ENCODE results near the gene MRPL16.
A peak's percentile ranks its signal among the peaks of the same experiment; 100 is the strongest.

MRPL16 gene

DNA sequence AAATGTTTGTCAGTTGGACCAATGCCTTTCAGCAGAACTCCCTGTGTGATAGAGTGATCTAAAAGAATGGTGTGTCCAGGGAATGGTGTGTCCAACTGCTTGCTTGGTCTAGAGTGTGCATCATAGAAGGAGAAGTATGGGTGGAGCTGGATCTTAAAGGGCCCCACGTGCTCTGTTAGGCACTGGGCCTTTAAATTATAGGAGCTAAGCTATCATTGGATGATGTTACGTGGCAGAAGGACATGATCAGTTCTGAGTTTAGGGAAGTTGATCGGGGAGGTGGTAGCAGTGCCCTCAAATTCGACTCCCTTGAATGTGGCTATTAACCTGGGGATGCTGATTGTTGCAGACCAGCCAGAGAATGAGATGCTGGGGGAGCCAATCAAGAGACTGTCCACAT is 39.0 kb downstream of the MRPL16 start:
- no peaks in the 10 kb centered on the region for H3K9me3 ChIP-seq (ENCODE audit: control insufficient read depth, low read length)
- peaks cover 15% of the 10 kb centered on the region for H3K4me1 ChIP-seq (ENCODE audit: control insufficient read depth, insufficient read depth, low read depth, low read length)
- H4K8ac ChIP-seq (ENCODE audit: low read length) = no peak overlapping the region
- peaks cover 11% of the 10 kb centered on the region for H3K79me1 ChIP-seq (replicated peaks; ENCODE audit: low read length, poor library complexity, severe bottlenecking)
- H4K91ac ChIP-seq (ENCODE audit: low read length) = no peak overlapping the region
- no peak overlapping the region for H2BK5ac ChIP-seq (ENCODE audit: low read depth, low read length, poor library complexity, severe bottlenecking)
- H3K27ac ChIP-seq (ENCODE audit: low read length, poor library complexity, severe bottlenecking) = no peak overlapping the region
- DNase-seq = no peak
- no peak overlapping the region for H3K4ac ChIP-seq (ENCODE audit: low read depth in 1 of 2, low read length in 2 of 2)
- H3K27me3 ChIP-seq (ENCODE audit: control insufficient read depth in 1 of 2, insufficient read depth in 1 of 2, low read length in 2 of 2) = no peaks in the 10 kb centered on the region
- H3K4me3 ChIP-seq (ENCODE audit: insufficient read depth in 1 of 2, low read depth in 1 of 2, low read length in 2 of 2) = no peak overlapping the region
- peaks cover 7 to 37% of the 10 kb centered on the region in 2 experiments for H3K36me3 ChIP-seq (ENCODE audit: control insufficient read depth in 1 of 2, insufficient read depth in 2 of 2, low read depth in 1 of 2, low read length in 2 of 2)
- H3K4me2 ChIP-seq (ENCODE audit: low read length, poor library complexity, severe bottlenecking) = no peak overlapping the region
- no peak overlapping the region for H3K9ac ChIP-seq (ENCODE audit: low read length)
- H2BK15ac ChIP-seq (ENCODE audit: low read depth, poor library complexity, severe bottlenecking) = no peak overlapping the region
- 95% methylated on average over 4 of the region's 4 CpGs for WGBS
- no peak overlapping the region for H3K23ac ChIP-seq (ENCODE audit: low read length in 2 of 2)
- no peak overlapping the region for H2AK5ac ChIP-seq (ENCODE audit: low read length, severe bottlenecking)
- no peak overlapping the region for H2AFZ ChIP-seq (ENCODE audit: low read depth, low read length)
- no peak overlapping the region for H2BK120ac ChIP-seq (ENCODE audit: low read depth, low read length)
- H3K18ac ChIP-seq (ENCODE audit: low read depth in 1 of 2, low read length in 2 of 2) = no peak overlapping the region
- H2BK12ac ChIP-seq (ENCODE audit: low read length in 2 of 2) = no peak overlapping the region
- no peak overlapping the region for H3K14ac ChIP-seq (ENCODE audit: low read length in 2 of 2)

DNA sequence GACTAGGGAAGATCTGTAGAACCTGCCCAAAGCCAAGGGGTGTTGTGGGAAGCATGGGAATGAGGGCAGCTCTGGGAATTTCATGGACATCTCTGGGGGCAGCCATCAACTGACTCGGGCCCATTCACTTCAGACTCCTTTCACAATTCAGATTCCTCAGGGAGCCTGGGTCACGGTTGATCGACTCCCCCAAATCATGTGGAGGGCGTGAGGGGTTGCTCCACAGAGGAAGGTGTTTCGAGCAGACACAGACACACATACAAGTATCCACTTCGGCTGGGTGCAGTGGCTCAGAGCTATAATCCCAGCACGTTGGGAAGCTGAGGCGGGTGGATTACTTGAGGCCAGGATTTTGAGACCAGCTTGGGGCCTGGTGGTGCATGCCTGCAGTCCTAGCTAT is 39.7 kb downstream of the MRPL16 start:
- H3K4me1 ChIP-seq (ENCODE audit: control insufficient read depth, insufficient read depth, low read depth, low read length) = peaks cover 17% of the 10 kb centered on the region
- H3K36me3 ChIP-seq (ENCODE audit: control insufficient read depth in 1 of 2, insufficient read depth in 2 of 2, low read depth in 1 of 2, low read length in 2 of 2) = peaks cover 7 to 29% of the 10 kb centered on the region in 2 experiments
- H3K9ac ChIP-seq (ENCODE audit: low read length) = no peak overlapping the region
- H2BK120ac ChIP-seq (ENCODE audit: low read depth, low read length) = no peak overlapping the region
- H2BK5ac ChIP-seq (ENCODE audit: low read depth, low read length, poor library complexity, severe bottlenecking) = no peak overlapping the region
- no peak overlapping the region for H3K4me3 ChIP-seq (ENCODE audit: insufficient read depth in 1 of 2, low read depth in 1 of 2, low read length in 2 of 2)
- H2BK12ac ChIP-seq (ENCODE audit: low read length in 2 of 2) = no peak overlapping the region
- no peak overlapping the region for H2AFZ ChIP-seq (ENCODE audit: low read depth, low read length)
- 91% methylated on average over 8 of the region's 8 CpGs for WGBS
- H3K79me1 ChIP-seq (replicated peaks; ENCODE audit: low read length, poor library complexity, severe bottlenecking) = peaks cover 14% of the 10 kb centered on the region
- H3K9me3 ChIP-seq (ENCODE audit: control insufficient read depth, low read length) = no peaks in the 10 kb centered on the region
- no peak overlapping the region for H4K8ac ChIP-seq (ENCODE audit: low read length)
- H3K18ac ChIP-seq (ENCODE audit: low read depth in 1 of 2, low read length in 2 of 2) = no peak overlapping the region
- no peak overlapping the region for H3K27ac ChIP-seq (ENCODE audit: low read length, poor library complexity, severe bottlenecking)
- H3K4ac ChIP-seq (ENCODE audit: low read depth in 1 of 2, low read length in 2 of 2) = no peak overlapping the region
- H2BK15ac ChIP-seq (ENCODE audit: low read depth, poor library complexity, severe bottlenecking) = no peak overlapping the region
- H4K91ac ChIP-seq (ENCODE audit: low read length) = no peak overlapping the region
- no peak overlapping the region for H3K14ac ChIP-seq (ENCODE audit: low read length in 2 of 2)
- DNase-seq = no peak
- H3K4me2 ChIP-seq (ENCODE audit: low read length, poor library complexity, severe bottlenecking) = no peak overlapping the region
- no peaks in the 10 kb centered on the region for H3K27me3 ChIP-seq (ENCODE audit: control insufficient read depth in 1 of 2, insufficient read depth in 1 of 2, low read length in 2 of 2)
- H3K23ac ChIP-seq (ENCODE audit: low read length in 2 of 2) = no peak overlapping the region
- H2AK5ac ChIP-seq (ENCODE audit: low read length, severe bottlenecking) = no peak overlapping the region

DNA sequence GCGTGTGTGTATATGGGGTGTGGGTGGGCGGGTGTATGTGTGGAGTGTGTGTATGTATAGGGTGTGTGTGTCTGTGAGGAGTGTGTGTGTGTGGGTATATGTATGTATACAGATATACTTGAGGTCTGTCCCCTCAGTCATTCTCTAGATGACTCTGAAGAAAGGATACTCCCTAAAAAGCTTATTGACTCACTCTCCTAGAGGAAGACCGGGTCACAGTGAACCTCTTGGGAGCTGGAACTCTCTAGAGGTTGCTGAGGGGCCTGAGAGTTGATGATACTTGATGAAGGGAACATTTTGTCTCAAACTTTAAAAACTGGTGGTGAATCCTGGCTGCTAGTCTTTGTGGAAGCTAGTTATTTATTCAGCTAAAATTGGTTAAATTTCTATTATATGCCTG is 40.3 kb downstream of the MRPL16 start:
- Histone ChIP-seq H3K9me3 (ENCODE audit: control insufficient read depth, low read length) (no peaks in the 10 kb centered on the region), H2BK15ac (ENCODE audit: low read depth, poor library complexity, severe bottlenecking) (no peak overlapping the region), H3K4me3 (ENCODE audit: insufficient read depth in 1 of 2, low read depth in 1 of 2, low read length in 2 of 2) (no peak overlapping the region), H4K91ac (ENCODE audit: low read length) (no peak overlapping the region), H4K8ac (ENCODE audit: low read length) (no peak overlapping the region), H2BK12ac (ENCODE audit: low read length in 2 of 2) (peak overlapping the region in 1 of 2 experiments; percentile 57), H3K4ac (ENCODE audit: low read depth in 1 of 2, low read length in 2 of 2) (no peak overlapping the region), H3K27me3 (ENCODE audit: control insufficient read depth in 1 of 2, insufficient read depth in 1 of 2, low read length in 2 of 2) (no peaks in the 10 kb centered on the region), H3K23ac (ENCODE audit: low read length in 2 of 2) (no peak overlapping the region), H2BK120ac (ENCODE audit: low read depth, low read length) (no peak overlapping the region), H2BK5ac (ENCODE audit: low read depth, low read length, poor library complexity, severe bottlenecking) (no peak overlapping the region), H3K4me2 (ENCODE audit: low read length, poor library complexity, severe bottlenecking) (no peak overlapping the region), H3K79me1 (replicated peaks; ENCODE audit: low read length, poor library complexity, severe bottlenecking) (peaks cover 14% of the 10 kb centered on the region), H3K27ac (ENCODE audit: low read length, poor library complexity, severe bottlenecking) (no peak overlapping the region), H3K14ac (ENCODE audit: low read length in 2 of 2) (no peak overlapping the region), H3K9ac (ENCODE audit: low read length) (no peak overlapping the region), H2AFZ (ENCODE audit: low read depth, low read length) (no peak overlapping the region), H3K4me1 (ENCODE audit: control insufficient read depth, insufficient read depth, low read depth, low read length) (peaks cover 17% of the 10 kb centered on the region), H2AK5ac (ENCODE audit: low read length, severe bottlenecking) (no peak overlapping the region), H3K36me3 (ENCODE audit: control insufficient read depth in 1 of 2, insufficient read depth in 2 of 2, low read depth in 1 of 2, low read length in 2 of 2) (peaks cover 7 to 24% of the 10 kb centered on the region in 2 experiments), H3K18ac (ENCODE audit: low read depth in 1 of 2, low read length in 2 of 2) (no peak overlapping the region)
- no peak for DNase-seq
- 87% methylated on average over 3 of the region's 3 CpGs for WGBS

DNA sequence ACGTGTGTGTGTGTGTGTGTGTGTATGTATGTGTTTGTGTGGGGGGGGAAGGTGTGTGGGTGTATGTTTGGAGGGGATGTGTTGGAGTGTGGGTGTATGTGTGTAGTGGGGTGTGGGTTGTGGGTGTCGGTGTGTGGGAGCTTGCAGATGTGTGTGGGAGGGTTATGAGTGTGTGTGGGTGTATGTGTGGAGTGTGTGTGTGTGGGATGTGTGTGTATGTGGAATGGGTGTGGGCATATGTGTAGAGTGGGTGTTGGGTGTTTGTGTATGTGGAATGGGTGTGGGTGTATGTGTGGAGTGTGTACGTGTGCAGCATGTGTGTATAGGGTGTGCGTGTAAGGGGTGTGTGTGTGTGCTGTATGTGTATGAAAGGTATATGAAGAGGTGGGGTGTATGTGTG is 40.8 kb downstream of the MRPL16 start:
- H4K8ac ChIP-seq (ENCODE audit: low read length) = no peak overlapping the region
- H4K91ac ChIP-seq (ENCODE audit: low read length) = no peak overlapping the region
- H3K4me3 ChIP-seq (ENCODE audit: insufficient read depth in 1 of 2, low read depth in 1 of 2, low read length in 2 of 2) = no peak overlapping the region
- no peak for DNase-seq
- H3K27ac ChIP-seq (ENCODE audit: low read length, poor library complexity, severe bottlenecking) = no peak overlapping the region
- H3K79me1 ChIP-seq (replicated peaks; ENCODE audit: low read length, poor library complexity, severe bottlenecking) = peaks cover 14% of the 10 kb centered on the region
- no peak overlapping the region for H3K9ac ChIP-seq (ENCODE audit: low read length)
- no peak overlapping the region for H2BK15ac ChIP-seq (ENCODE audit: low read depth, poor library complexity, severe bottlenecking)
- H2BK12ac ChIP-seq (ENCODE audit: low read length in 2 of 2) = peak overlapping the region in 1 of 2 experiments; percentile 57
- no peaks in the 10 kb centered on the region for H3K9me3 ChIP-seq (ENCODE audit: control insufficient read depth, low read length)
- H2BK5ac ChIP-seq (ENCODE audit: low read depth, low read length, poor library complexity, severe bottlenecking) = no peak overlapping the region
- no peak overlapping the region for H2AFZ ChIP-seq (ENCODE audit: low read depth, low read length)
- H3K18ac ChIP-seq (ENCODE audit: low read depth in 1 of 2, low read length in 2 of 2) = peak overlapping the region in 1 of 2 experiments; percentile 82
- no peak overlapping the region for H2AK5ac ChIP-seq (ENCODE audit: low read length, severe bottlenecking)
- WGBS = 98% methylated on average over 4 of the region's 4 CpGs
- no peaks in the 10 kb centered on the region for H3K27me3 ChIP-seq (ENCODE audit: control insufficient read depth in 1 of 2, insufficient read depth in 1 of 2, low read length in 2 of 2)
- peaks cover 5 to 19% of the 10 kb centered on the region in 2 experiments for H3K36me3 ChIP-seq (ENCODE audit: control insufficient read depth in 1 of 2, insufficient read depth in 2 of 2, low read depth in 1 of 2, low read length in 2 of 2)
- H2BK120ac ChIP-seq (ENCODE audit: low read depth, low read length) = no peak overlapping the region
- peak overlapping the region in 1 of 2 experiments; percentile 69 for H3K14ac ChIP-seq (ENCODE audit: low read length in 2 of 2)
- H3K4me1 ChIP-seq (ENCODE audit: control insufficient read depth, insufficient read depth, low read depth, low read length) = peaks cover 17% of the 10 kb centered on the region
- no peak overlapping the region for H3K23ac ChIP-seq (ENCODE audit: low read length in 2 of 2)
- H3K4me2 ChIP-seq (ENCODE audit: low read length, poor library complexity, severe bottlenecking) = no peak overlapping the region
- H3K4ac ChIP-seq (ENCODE audit: low read depth in 1 of 2, low read length in 2 of 2) = no peak overlapping the region
